ENCODE data around the gene SEMA4B. TPM values are rescaled to one million over a fixed set of nuclear protein-coding genes. Genes with fewer than 3 reads are reported as not detected.

SEMA4B gene
- total and polyA plus RNA-seq, 9 of the 15 experiments (the other 6 are each of a cell fraction or from before 2014, with no cell fraction given): 1.3 to 33.6 (median 11.0) TPM

DNA sequence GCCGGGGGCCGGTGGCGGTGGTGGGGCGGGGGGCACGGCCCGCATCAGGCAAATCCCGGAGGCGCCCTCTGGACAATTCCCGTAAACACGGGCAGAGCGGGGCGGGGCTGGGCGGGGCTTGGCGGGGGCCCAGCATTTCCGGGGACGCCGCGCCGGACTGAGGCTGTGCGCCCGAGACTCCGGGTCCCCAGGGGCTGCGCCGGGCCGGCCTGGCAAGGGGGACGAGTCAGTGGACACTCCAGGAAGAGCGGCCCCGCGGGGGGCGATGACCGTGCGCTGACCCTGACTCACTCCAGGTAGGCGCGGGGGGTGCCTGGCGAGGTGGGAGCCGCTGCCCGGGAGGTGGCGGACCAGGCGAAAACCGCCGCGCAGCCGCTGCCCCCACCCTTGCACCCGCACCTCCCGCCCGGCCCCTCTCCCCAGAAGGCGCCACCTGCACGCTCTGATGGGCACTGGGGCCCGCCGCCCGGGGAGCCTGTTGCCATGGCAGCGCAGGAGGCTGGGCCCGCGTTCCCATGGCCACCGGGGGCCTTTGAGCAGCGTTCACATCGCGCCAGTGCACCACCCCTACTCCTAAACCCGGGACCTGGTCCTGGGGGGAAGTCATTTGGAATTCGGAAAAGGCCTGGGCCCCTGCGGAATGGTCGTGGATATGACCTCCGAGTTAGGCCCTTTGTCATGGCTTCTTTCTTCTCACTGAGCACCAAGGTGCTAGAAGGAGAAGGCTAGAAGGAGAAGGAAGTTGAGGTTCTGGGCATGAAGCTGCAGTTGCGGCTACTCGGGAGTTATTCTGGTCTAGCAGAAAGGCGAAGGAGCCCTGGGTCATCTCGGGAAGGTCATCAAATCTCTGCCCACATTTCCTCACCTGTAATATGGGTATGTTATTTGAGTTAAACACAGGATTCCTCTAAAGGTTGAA is 16.1 kb upstream of the SEMA4B start (continued):
- TF ChIP-seq, protein P1, sequence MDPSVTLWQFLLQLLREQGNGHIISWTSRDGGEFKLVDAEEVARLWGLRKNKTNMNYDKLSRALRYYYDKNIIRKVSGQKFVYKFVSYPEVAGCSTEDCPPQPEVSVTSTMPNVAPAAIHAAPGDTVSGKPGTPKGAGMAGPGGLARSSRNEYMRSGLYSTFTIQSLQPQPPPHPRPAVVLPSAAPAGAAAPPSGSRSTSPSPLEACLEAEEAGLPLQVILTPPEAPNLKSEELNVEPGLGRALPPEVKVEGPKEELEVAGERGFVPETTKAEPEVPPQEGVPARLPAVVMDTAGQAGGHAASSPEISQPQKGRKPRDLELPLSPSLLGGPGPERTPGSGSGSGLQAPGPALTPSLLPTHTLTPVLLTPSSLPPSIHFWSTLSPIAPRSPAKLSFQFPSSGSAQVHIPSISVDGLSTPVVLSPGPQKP (CRISPR knock-in tag; IDR thresholded peaks at IDR 0.05): no peak
- TF ChIP-seq HDAC1 (IDR thresholded peaks at IDR 0.05): peak in 1 of 2 experiments; percentile 11; a peak in 1 of 4 replicates
- peak; percentile 14 for TF ChIP-seq TBP (optimal IDR thresholded peaks at IDR 0.05; ENCODE audit: low read depth, low read length)
- TF ChIP-seq, protein P2, sequence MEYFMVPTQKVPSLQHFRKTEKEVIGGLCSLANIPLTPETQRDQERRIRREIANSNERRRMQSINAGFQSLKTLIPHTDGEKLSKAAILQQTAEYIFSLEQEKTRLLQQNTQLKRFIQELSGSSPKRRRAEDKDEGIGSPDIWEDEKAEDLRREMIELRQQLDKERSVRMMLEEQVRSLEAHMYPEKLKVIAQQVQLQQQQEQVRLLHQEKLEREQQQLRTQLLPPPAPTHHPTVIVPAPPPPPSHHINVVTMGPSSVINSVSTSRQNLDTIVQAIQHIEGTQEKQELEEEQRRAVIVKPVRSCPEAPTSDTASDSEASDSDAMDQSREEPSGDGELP (CRISPR knock-in tag; IDR thresholded peaks at IDR 0.05; ENCODE audit: borderline replicate concordance): peak; percentile 14; the same call in 1 of the 2 replicates
- no peak for TF ChIP-seq PRMT5 (CRISPR knock-in tag; IDR thresholded peaks at IDR 0.05)
- no peak for TF ChIP-seq ATF1 (CRISPR knock-in tag; IDR thresholded peaks at IDR 0.05)
- no peak for TF ChIP-seq ATF1 (tag; IDR thresholded peaks at IDR 0.05)
- TF ChIP-seq NFXL1 (CRISPR knock-in tag; IDR thresholded peaks at IDR 0.05): no peak
- TF ChIP-seq, protein P3, sequence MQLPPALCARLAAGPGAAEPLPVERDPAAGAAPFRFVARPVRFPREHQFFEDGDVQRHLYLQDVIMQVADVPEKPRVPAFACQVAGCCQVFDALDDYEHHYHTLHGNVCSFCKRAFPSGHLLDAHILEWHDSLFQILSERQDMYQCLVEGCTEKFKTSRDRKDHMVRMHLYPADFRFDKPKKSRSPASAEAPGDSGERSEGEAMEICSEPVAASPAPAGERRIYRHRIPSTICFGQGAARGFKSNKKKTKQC (CRISPR knock-in tag; IDR thresholded peaks at IDR 0.05): no peak
- no peak for TF ChIP-seq NBN (IDR thresholded peaks at IDR 0.05; ENCODE audit: low read depth)
- peak; percentile 87 to 89 for TF ChIP-seq MAZ (CRISPR knock-in tag; conservative IDR thresholded peaks at IDR 0.05 in 1 of 2, IDR thresholded peaks at IDR 0.05 in 1 of 2)
- no peak for TF ChIP-seq SMARCA5 (IDR thresholded peaks at IDR 0.05)
- TF ChIP-seq CSDE1 (IDR thresholded peaks at IDR 0.05): peak in 1 of 2 experiments; percentile 90; a peak in 2 of 4 replicates
- TF ChIP-seq, protein P4, sequence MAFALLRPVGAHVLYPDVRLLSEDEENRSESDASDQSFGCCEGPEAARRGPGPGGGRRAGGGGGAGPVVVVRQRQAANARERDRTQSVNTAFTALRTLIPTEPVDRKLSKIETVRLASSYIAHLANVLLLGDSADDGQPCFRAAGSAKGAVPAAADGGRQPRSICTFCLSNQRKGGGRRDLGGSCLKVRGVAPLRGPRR (CRISPR knock-in tag; IDR thresholded peaks at IDR 0.05): no peak
- no peak for TF ChIP-seq SMC3 (conservative IDR thresholded peaks at IDR 0.05; ENCODE audit: insufficient read depth, low read depth, low read length)
- TF ChIP-seq ZNF589 (CRISPR knock-in tag; IDR thresholded peaks at IDR 0.05; ENCODE audit: low read depth): no peak
- TF ChIP-seq DACH1 (IDR thresholded peaks at IDR 0.05; ENCODE audit: partially characterized antibody): no peak
- TF ChIP-seq RCOR1 (IDR thresholded peaks at IDR 0.05; ENCODE audit: borderline replicate concordance in 1 of 2, low read depth in 2 of 2, low read length in 2 of 2): peak; percentile 48 to 63; a peak in 3 of 4 replicates
- TF ChIP-seq BRD4 (IDR thresholded peaks at IDR 0.05): no peak
- TF ChIP-seq MTA3 (IDR thresholded peaks at IDR 0.05; ENCODE audit: borderline replicate concordance): no peak
- TF ChIP-seq, protein P5, sequence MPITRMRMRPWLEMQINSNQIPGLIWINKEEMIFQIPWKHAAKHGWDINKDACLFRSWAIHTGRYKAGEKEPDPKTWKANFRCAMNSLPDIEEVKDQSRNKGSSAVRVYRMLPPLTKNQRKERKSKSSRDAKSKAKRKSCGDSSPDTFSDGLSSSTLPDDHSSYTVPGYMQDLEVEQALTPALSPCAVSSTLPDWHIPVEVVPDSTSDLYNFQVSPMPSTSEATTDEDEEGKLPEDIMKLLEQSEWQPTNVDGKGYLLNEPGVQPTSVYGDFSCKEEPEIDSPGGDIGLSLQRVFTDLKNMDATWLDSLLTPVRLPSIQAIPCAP (CRISPR knock-in tag; IDR thresholded peaks at IDR 0.05; ENCODE audit: borderline replicate concordance): no peak
- TF ChIP-seq BCL6 (CRISPR knock-in tag; IDR thresholded peaks at IDR 0.05): no peak
- TF ChIP-seq ZNF707 (CRISPR knock-in tag; conservative IDR thresholded peaks at IDR 0.05): no peak
- TF ChIP-seq FOXK2 (conservative IDR thresholded peaks at IDR 0.05 in 1 of 2, IDR thresholded peaks at IDR 0.05 in 1 of 2; ENCODE audit: low read depth in 2 of 2): peak; percentile 57 to 60
- TF ChIP-seq MEF2A (IDR thresholded peaks at IDR 0.05; ENCODE audit: control insufficient read depth, low read depth, low read length): no peak
- no peak for TF ChIP-seq ILF3 (IDR thresholded peaks at IDR 0.05; ENCODE audit: borderline replicate concordance)
